C4-2B (cell line): ENCODE measurements around the gene MLXIP.

Experiments used
- CTCF ChIP-seq: fragments of 450-650 bp; conservative IDR thresholded peaks from 2 replicates; pipeline ENCODE4 v1.5.1; 2017; ENCODE audit warnings: mild to moderate bottlenecking
- ZFX ChIP-seq: fragments of 450-650 bp; IDR thresholded peaks from 2 replicates; pipeline ENCODE4 v1.6.1; 2017

- TF ChIP-seq CTCF (no peak), ZFX (no peak)
Observed at GRCh38 chr12:122035292-122035691, 43.3 kb upstream of the MLXIP start.
